HG03460 (cell line): Measurements from ENCODE around the gene CD300H.
"Not testable (repeated sequence)": the region's sequence is repeated elsewhere in the genome, so short reads cannot be mapped to it uniquely, and the experiment has no call there.

ENCODE experiments used
- ATAC-seq: cut with Tn5 transposase; IDR thresholded peaks from one replicate; pipeline ENCODE4 v1.9.1; 2021; ENCODE audit not compliant: unreplicated experiment

CD300H gene

DNA sequence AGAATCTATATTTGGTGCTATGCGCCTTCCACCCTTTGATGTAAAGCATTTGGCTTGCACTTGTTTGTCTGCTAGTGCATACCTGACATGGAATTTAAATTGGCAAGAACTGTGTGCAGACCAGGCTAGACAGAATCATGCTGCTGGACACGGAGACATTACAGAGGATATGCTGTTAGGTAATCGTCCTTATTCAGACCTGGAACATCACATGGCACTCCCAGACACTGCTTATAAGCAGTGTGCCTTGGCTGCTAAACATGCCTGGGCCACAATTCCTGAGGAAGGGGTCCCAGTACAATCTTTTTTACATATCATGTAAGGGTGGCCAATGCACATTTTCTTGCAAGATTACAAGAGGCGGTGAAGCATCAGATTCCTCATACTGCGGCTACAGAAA is 18.4 kb upstream of the CD300H start:
- no peak for ATAC-seq

GRCh38 chr17:74584292-74585060 is 17.2 kb upstream of the CD300H start:
- ATAC-seq, result no peak

- ATAC-seq, result no peak
Observed at GRCh38 chr17:74582633-74583032, 15.3 kb upstream of the CD300H start.

DNA sequence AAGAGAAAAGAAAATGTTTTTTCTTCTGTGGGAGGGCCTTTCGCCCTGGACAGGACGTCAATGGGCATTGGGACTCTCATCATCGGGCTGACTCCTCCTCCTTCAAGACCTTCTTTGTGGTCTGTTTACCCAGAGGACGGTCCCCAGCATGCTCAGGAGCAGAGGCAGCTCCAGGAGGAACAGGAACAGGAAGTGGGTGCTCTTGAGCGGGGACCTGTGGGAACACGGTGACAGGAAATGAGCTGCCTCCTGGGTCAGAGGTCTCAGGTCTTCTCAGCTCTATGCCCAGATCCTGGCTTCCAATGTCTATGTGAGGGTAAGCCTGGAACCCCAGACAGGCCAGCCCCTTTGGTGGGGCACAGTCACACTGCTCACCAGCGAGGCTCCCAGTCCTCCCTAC is 12.6 kb upstream of the CD300H start:
- no peak for ATAC-seq

- ATAC-seq, result no peak
Observed at GRCh38 chr17:74578979-74579378, 11.7 kb upstream of the CD300H start.

- ATAC-seq, result no peak
Observed at GRCh38 chr17:74574489-74575142, 7.3 kb upstream of the CD300H start.

- not testable (repeated sequence) for ATAC-seq
Observed at GRCh38 chr17:74573635-74574034, 6.3 kb upstream of the CD300H start.

DNA sequence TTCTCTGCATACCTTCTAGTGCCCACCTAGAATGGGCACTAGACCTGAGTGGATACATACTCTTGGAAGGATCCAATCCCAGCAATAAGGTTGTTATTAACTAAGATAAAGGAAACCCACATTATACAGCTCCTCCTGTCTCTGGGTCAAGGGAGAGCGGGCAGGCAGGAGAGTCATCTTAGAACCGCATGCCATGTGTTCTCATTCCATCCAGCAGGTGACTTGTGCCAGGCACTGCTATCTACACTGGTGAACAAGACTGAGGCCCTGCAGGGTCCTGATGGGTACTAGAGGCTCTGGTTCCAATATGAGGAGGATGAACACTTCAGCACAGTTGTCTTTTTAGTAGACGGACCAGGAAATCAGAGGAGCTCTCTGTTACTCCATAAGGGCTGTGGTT is 5.9 kb upstream of the CD300H start:
- no peak for ATAC-seq

GRCh38 chr17:74571621-74572270 is 4.4 kb upstream of the CD300H start:
- no peak for ATAC-seq

GRCh38 chr17:74569020-74570003 is 2.0 kb upstream of the CD300H start:
- ATAC-seq, result no peak

DNA sequence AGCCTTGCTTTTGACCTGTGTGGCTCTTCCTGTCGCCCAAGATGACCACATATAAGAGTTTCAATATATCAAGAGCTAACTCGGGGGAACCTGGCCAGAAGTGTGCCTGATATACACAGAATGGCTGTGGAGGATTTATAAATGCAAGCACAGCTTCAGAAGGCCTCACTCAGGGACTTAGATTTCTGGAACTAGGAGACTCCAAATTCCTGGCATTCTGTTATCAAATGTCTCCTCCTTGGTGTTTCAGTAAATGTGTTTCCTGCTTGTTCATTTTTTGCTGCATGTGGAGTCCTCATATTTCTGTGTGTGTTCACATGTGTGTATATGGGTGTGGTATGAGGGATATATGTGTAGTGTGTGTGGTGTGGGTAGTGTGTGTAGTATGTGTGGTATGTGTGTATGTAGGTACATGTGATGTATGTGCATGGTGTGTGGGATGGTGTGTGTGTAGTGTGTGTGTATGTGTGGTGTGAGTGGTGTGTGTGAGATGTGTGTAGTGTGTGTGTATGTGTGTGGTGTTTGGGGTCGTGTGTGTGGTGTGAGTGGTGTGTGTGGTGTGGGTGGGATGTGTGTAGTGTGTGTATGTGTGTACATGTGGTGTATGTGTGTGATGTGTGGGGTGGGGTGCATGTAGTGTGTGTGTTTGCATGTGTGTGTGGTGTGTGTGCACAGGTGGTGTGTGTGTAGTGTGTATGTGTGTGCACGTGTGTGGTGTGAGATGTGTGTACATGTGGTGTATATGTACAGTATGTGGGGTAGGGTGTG is 981 bp upstream of the CD300H start:
- ATAC-seq, result no peak

DNA sequence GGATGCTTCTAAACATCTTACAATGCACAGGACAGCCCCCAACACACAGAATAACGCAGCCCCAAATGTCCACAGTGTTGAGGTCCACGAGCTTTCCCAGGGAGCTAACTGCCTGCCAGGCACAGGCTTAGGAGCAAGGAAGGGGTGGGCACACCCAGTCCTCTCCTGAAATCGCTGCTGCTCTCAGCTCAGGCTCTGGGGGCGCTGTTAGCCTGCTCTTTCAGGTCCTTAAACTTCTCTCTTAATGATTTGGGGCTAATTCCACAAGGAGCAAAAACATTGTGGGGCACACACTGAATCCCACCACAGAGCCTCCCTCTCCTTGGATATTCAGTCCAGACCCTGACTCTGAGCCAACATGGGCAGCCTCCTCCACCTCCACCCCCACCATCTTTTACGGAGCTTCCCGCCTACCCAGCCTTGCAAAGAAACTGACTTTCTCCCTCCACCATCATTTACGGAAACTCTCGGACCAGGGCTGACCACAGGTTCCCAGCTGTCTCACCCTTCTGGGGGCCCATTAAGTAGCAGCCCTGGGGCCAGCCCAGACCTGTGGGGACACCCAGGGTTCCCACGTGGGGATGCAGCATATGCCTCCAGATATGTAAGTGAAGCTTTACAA is 1.1 kb downstream of the CD300H start:
- ATAC-seq, result no peak

- no peak for ATAC-seq
Observed at GRCh38 chr17:74565126-74565525, 2.2 kb downstream of the CD300H start.

DNA sequence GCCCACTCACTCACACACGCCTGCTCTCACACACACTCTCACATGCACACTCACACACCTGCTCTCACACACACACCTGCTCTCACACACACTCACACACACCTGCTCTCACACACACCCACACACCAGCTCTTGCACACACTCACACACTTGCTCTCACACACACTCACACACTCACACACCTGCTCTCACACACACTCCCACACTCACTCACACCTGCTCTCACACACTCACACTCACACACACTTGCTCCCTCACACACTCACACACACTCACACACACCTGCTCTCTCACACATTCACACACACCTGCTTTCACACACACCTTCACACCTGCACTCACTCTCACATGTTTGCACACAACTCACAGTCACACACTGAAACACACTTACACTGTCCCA is 4.0 kb downstream of the CD300H start:
- no peak for ATAC-seq

DNA sequence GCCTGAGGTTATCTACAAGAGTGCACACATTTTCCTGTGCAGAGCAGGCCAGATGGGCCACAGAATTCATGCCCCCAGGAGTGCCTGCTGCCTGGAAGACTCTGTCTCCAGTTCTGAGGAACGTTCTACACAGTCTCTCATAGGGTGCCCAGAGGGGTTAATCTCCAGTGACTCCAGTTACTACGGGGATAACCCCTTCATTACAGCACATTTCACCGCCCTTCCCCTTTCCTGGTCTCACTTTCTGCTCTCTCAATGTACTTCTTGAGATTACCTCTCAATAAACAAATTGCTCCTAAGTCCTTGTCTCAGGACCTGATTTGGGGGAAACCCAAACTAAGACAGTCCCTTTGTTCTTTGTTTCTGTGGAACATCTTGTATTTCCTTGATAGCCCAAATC is 5.7 kb downstream of the CD300H start:
- no peak for ATAC-seq

- ATAC-seq, result no peak
Observed at GRCh38 chr17:74558882-74559519, 8.3 kb downstream of the CD300H start.

- ATAC-seq, result not testable (repeated sequence)
Observed at GRCh38 chr17:74558402-74558801, 8.9 kb downstream of the CD300H start.

DNA sequence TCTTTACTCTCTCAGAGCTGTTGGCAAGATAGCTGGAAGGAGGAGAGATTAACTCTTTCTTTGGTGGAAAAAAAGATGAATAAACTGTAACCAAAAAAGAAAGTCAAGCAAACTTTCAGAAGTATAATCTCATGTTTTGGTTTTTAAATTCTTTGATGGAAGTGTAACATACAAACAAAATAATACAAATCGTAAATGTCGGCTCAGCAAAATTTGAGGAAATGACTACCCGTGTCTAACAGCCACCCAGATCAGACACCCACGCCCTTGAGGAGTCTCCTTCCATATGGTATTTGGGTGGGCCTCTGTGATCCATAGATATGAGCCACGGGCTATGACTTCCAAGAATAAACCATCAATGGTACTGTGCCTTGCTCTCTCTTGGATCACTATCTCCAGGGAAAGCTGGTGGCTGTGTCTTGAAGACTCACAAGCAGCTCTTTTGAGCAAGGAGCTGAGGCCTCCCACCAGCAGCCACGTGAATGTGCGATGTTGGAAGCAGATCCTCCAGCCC is 11.8 kb downstream of the CD300H start:
- ATAC-seq, result no peak

GRCh38 chr17:74554909-74555308 is 12.4 kb downstream of the CD300H start:
- ATAC-seq, result no peak
